Fibroblast of skin of back (primary cell): ENCODE measurements around the gene PTH1R.

Experiments used
- DNase-seq: peaks from one replicate; pipeline ENCODE4 v3.0.0-alpha.2; 2013

The PTH1R gene

GRCh38 chr3:46883054-46883829 lies 5.7 kb downstream of the PTH1R start:
- peak; percentile 54 for DNase-seq

GRCh38 chr3:46883830-46884185 lies 6.3 kb downstream of the PTH1R start:
- DNase-seq, result no peak

GRCh38 chr3:46884427-46884826 lies 6.9 kb downstream of the PTH1R start:
- DNase-seq, result no peak

GRCh38 chr3:46884929-46885328 lies 7.4 kb downstream of the PTH1R start:
- no peak for DNase-seq

- DNase-seq, result no peak
Measured at GRCh38 chr3:46885612-46886011, 8.1 kb downstream of the PTH1R start.

GRCh38 chr3:46887980-46888494 lies 10.5 kb downstream of the PTH1R start:
- DNase-seq, result no peak

GRCh38 chr3:46888705-46889104 lies 11.2 kb downstream of the PTH1R start:
- no peak for DNase-seq

GRCh38 chr3:46889381-46890110 lies 12.0 kb downstream of the PTH1R start:
- no peak for DNase-seq

GRCh38 chr3:46890132-46890531 lies 12.6 kb downstream of the PTH1R start:
- DNase-seq, result no peak

- no peak for DNase-seq
Measured at GRCh38 chr3:46891132-46891531, 13.6 kb downstream of the PTH1R start.

GRCh38 chr3:46892285-46893145 lies 15.0 kb downstream of the PTH1R start:
- DNase-seq, result peak; percentile 61

- DNase-seq, result peak; percentile 52
Measured at GRCh38 chr3:46893146-46893748, 15.7 kb downstream of the PTH1R start.

- DNase-seq, result no peak
Measured at GRCh38 chr3:46893763-46894162, 16.2 kb downstream of the PTH1R start.

- DNase-seq, result no peak
Measured at GRCh38 chr3:46894256-46894655, 16.7 kb downstream of the PTH1R start.

GRCh38 chr3:46895204-46895660 lies 17.7 kb downstream of the PTH1R start:
- peak; percentile 34 for DNase-seq

- no peak for DNase-seq
Measured at GRCh38 chr3:46895761-46896160, 18.2 kb downstream of the PTH1R start.

- no peak for DNase-seq
Measured at GRCh38 chr3:46896386-46896785, 18.9 kb downstream of the PTH1R start.

GRCh38 chr3:46897031-46897430 lies 19.5 kb downstream of the PTH1R start:
- no peak for DNase-seq

- DNase-seq, result no peak
Measured at GRCh38 chr3:46897829-46898320, 20.4 kb downstream of the PTH1R start.

GRCh38 chr3:46898321-46899150 lies 21.0 kb downstream of the PTH1R start:
- no peak for DNase-seq
